B cell (primary cell): ENCODE measurements around the gene INSM1.

Experiments used
- CTCF ChIP-seq: fragments of 200-600 bp; IDR thresholded peaks from one replicate; pipeline ENCODE4 v1.8.0; 2022; ENCODE audit warnings: antibody characterized with exemption, mild to moderate bottlenecking
- EZH2 ChIP-seq: IDR thresholded peaks from 2 replicates; pipeline ENCODE4 v1.6.1; 2012; ENCODE audit warnings: borderline replicate concordance, low read depth, mild to moderate bottlenecking, moderate library complexity, low read length; ENCODE audit not compliant: insufficient read depth, poor library complexity, severe bottlenecking

GRCh38 chr20:20411836-20412235 is 43.9 kb downstream of the INSM1 start:
- TF ChIP-seq CTCF: no peak
- TF ChIP-seq EZH2: no peak
